GM12878 (cell line): ENCODE measurements around the gene NEMF. TPM values are rescaled to one million over a fixed set of nuclear protein-coding genes. Genes with fewer than 3 reads are reported as not detected.

Source experiments
- CBFB ChIP-seq: IDR thresholded peaks from 2 replicates; pipeline ENCODE4 v1.6.1; 2016; ENCODE audit warnings: antibody characterized with exemption, low read depth
- ESRRA ChIP-seq: IDR thresholded peaks from 2 replicates; pipeline ENCODE4 v1.6.1; 2012; ENCODE audit warnings: mild to moderate bottlenecking, low read length, improper control_type of control experiment
- GABPA ChIP-seq: IDR thresholded peaks from 2 replicates; pipeline ENCODE4 v1.6.1; 2014; ENCODE audit warnings: antibody characterized with exemption, low read depth, mild to moderate bottlenecking, inconsistent platforms
- HDGF ChIP-seq: fragments of 450-650 bp; IDR thresholded peaks from 2 replicates; pipeline ENCODE4 v1.6.1; 2016; ENCODE audit warnings: antibody characterized with exemption
- PAX8 ChIP-seq: fragments of 450-650 bp; IDR thresholded peaks from 2 replicates; pipeline ENCODE4 v1.6.1; 2017; ENCODE audit warnings: mild to moderate bottlenecking, moderate library complexity
- POLR2AphosphoS5 ChIP-seq: IDR thresholded peaks from 2 replicates; pipeline ENCODE4 v1.6.1; 2011; ENCODE audit warnings: mild to moderate bottlenecking, low read length, inconsistent platforms
- RELA ChIP-seq: fragments of 450-650 bp; IDR thresholded peaks from 2 replicates; pipeline ENCODE4 v1.8.0; 2014; ENCODE audit warnings: borderline replicate concordance; ENCODE audit not compliant: partially characterized antibody
- SIX5 ChIP-seq: IDR thresholded peaks from 2 replicates; pipeline ENCODE4 v1.6.1; 2011; ENCODE audit warnings: mild to moderate bottlenecking, low read depth, low read length, moderate library complexity; ENCODE audit not compliant: severe bottlenecking
- SMAD1 ChIP-seq: fragments of 450-650 bp; IDR thresholded peaks from 2 replicates; pipeline ENCODE4 v1.6.1; 2018; ENCODE audit warnings: mild to moderate bottlenecking, low read depth; ENCODE audit not compliant: partially characterized antibody
- SPI1 ChIP-seq: IDR thresholded peaks from 2 replicates; pipeline ENCODE4 v1.6.1; 2011; ENCODE audit warnings: low read depth, mild to moderate bottlenecking, low read length, moderate library complexity, borderline replicate concordance; ENCODE audit not compliant: insufficient read depth
- polyA plus RNA-seq, 11 experiments: library from polyadenylated mRNA; depleted of rRNA in 4 of 11; unstranded in 6 of 11; stranded (reverse) in 5 of 11; fragments of >200 nt; fragmentation: Nextera tagmentation in 4 of 11; fragmentation: Illumina TruSeq in 1 of 11; extraction: Ambion mirVana in 4 of 11; extraction: Trizol in 1 of 11; gene quantifications; 1 replicate in 1 of 11; 2 replicates in 10 of 11; pipeline versions ENCODE4 v1.2.1 to v1.2.3, GENCODE V29; 2011 to 2016; ENCODE audit warnings: inconsistent platforms in 2 of 11, missing spikeins in 2 of 11, low read depth in 1 of 11
- total RNA-seq, 4 experiments: library from RNA; depleted of rRNA in 3 of 4; stranded (reverse); fragments of >200 nt in 3 of 4; fragmentation: Illumina TruSeq in 1 of 4; extraction: Trizol in 1 of 4; gene quantifications; 2 replicates each; pipeline versions ENCODE4 v1.2.1 to v1.2.3, GENCODE V29; 2013 to 2021
- TF ChIP-seq, protein P1 (sequence below): fragments of 450-650 bp; IDR thresholded peaks from 2 replicates; pipeline ENCODE4 v1.6.1; 2017; ENCODE audit warnings: mild to moderate bottlenecking, low read depth, inconsistent platforms; ENCODE audit not compliant: poor library complexity, severe bottlenecking

The NEMF gene
- total and polyA plus RNA-seq, 10 of the 15 experiments (the other 5 are each of a cell fraction or from before 2014, with no cell fraction given) = 31.5 to 80.1 (median 61.1) TPM

DNA sequence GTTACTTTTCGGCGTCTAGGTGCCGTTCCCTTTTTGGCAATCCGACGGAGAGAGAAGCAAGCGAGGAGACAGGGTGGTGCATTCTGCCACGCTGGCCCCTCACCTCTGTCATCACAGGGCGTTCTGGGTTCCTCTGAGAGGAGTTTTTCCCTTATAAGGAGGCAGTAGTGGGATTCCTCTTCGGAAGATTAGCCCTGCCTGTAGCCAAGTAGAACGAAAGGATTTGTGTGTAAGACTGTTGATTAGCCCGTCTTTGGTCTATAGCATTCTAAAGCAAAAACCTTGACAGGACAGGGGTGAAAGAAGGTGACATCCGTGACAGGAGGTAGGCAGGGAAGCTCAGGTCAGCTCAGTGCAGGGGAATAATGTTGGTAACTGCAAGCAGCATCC lies 9.1 kb upstream of the NEMF start (continued):
- TF ChIP-seq SPI1 (peak; percentile 9; the same call in 1 of the 2 replicates), POLR2AphosphoS5 (peak; percentile 68), PAX8 (0 out of 2 replicates have a peak, but pooled peaks have one; percentile 50), GABPA (no peak), RELA (peak; percentile 70), HDGF (0 out of 2 replicates have a peak, but pooled peaks have one; percentile 18), SMAD1 (peak; percentile 35), CBFB (no peak), SIX5 (no peak), ESRRA (no peak)
- TF ChIP-seq, protein P1, sequence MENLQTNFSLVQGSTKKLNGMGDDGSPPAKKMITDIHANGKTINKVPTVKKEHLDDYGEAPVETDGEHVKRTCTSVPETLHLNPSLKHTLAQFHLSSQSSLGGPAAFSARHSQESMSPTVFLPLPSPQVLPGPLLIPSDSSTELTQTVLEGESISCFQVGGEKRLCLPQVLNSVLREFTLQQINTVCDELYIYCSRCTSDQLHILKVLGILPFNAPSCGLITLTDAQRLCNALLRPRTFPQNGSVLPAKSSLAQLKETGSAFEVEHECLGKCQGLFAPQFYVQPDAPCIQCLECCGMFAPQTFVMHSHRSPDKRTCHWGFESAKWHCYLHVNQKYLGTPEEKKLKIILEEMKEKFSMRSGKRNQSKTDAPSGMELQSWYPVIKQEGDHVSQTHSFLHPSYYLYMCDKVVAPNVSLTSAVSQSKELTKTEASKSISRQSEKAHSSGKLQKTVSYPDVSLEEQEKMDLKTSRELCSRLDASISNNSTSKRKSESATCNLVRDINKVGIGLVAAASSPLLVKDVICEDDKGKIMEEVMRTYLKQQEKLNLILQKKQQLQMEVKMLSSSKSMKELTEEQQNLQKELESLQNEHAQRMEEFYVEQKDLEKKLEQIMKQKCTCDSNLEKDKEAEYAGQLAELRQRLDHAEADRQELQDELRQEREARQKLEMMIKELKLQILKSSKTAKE = peak; percentile 57
